ENCODE measurements around the gene FUBP3.

The FUBP3 gene

GRCh38 chr9:130675396-130675795, 96.0 kb downstream of the FUBP3 start:
- no peaks in the 10 kb centered on the region for H3K9me3 ChIP-seq (replicated peaks; ENCODE audit: insufficient read depth, low read length)
- H3K27ac ChIP-seq (ENCODE audit: low read length) = no peak overlapping the region
- no peaks in the 10 kb centered on the region for H4K20me1 ChIP-seq (ENCODE audit: insufficient read depth, low read length)
- H3K27me3 ChIP-seq (replicated peaks; ENCODE audit: insufficient read depth, low read length) = peaks cover 51% of the 10 kb centered on the region
- no peak overlapping the region for H2AFZ ChIP-seq (ENCODE audit: low read length)
- no peaks in the 10 kb centered on the region for H3F3A ChIP-seq (ENCODE audit: insufficient read depth, low read length)
- no peak for DNase-seq
- no peaks in the 10 kb centered on the region for H3K9me2 ChIP-seq (replicated peaks; ENCODE audit: insufficient read depth, low read length)
- TF ChIP-seq EZH2phosphoT487 (IDR thresholded peaks at IDR 0.05; ENCODE audit: low read length) (no peak), CTCF (IDR thresholded peaks at IDR 0.05; ENCODE audit: low read length) (no peak), EZH2 (optimal IDR thresholded peaks at IDR 0.05; ENCODE audit: low read depth, low read length) (no peak)
- H3K4me2 ChIP-seq (ENCODE audit: low read depth, low read length) = no peak overlapping the region
- H3K36me3 ChIP-seq (replicated peaks; ENCODE audit: insufficient read depth, low read length) = no peaks in the 10 kb centered on the region
- H3K9ac ChIP-seq (ENCODE audit: low read length) = no peak overlapping the region
- no peaks in the 10 kb centered on the region for H3K4me1 ChIP-seq (ENCODE audit: low read length)
- no peaks in the 10 kb centered on the region for H3K79me2 ChIP-seq (ENCODE audit: low read length)
- H3K4me3 ChIP-seq (ENCODE audit: low read length) = no peak overlapping the region

GRCh38 chr9:130677252-130677651, 97.9 kb downstream of the FUBP3 start:
- no peak for DNase-seq

GRCh38 chr9:130680836-130681768, 101.7 kb downstream of the FUBP3 start:
- H2AFZ ChIP-seq (ENCODE audit: low read length) = peak overlapping the region; percentile 11; the same call in 1 of the 2 replicates
- H3K36me3 ChIP-seq (replicated peaks; ENCODE audit: insufficient read depth, low read length) = no peaks in the 10 kb centered on the region
- no peaks in the 10 kb centered on the region for H3F3A ChIP-seq (ENCODE audit: insufficient read depth, low read length)
- peaks cover 43% of the 10 kb centered on the region for H3K27me3 ChIP-seq (replicated peaks; ENCODE audit: insufficient read depth, low read length)
- no peaks in the 10 kb centered on the region for H3K79me2 ChIP-seq (ENCODE audit: low read length)
- no peaks in the 10 kb centered on the region for H4K20me1 ChIP-seq (ENCODE audit: insufficient read depth, low read length)
- no peak overlapping the region for H3K9ac ChIP-seq (ENCODE audit: low read length)
- no peaks in the 10 kb centered on the region for H3K9me3 ChIP-seq (replicated peaks; ENCODE audit: insufficient read depth, low read length)
- no peaks in the 10 kb centered on the region for H3K9me2 ChIP-seq (replicated peaks; ENCODE audit: insufficient read depth, low read length)
- no peaks in the 10 kb centered on the region for H3K4me1 ChIP-seq (ENCODE audit: low read length)
- peak overlapping the region; percentile 100; the same call in 1 of the 2 replicates for H3K4me2 ChIP-seq (ENCODE audit: low read depth, low read length)
- peak overlapping the region; percentile 80 for H3K4me3 ChIP-seq (ENCODE audit: low read length)
- TF ChIP-seq EZH2phosphoT487 (IDR thresholded peaks at IDR 0.05; ENCODE audit: low read length) (no peak), CTCF (IDR thresholded peaks at IDR 0.05; ENCODE audit: low read length) (no peak), EZH2 (optimal IDR thresholded peaks at IDR 0.05; ENCODE audit: low read depth, low read length) (no peak)
- peak; percentile 84 for DNase-seq
- H3K27ac ChIP-seq (ENCODE audit: low read length) = no peak overlapping the region

More at GRCh38 chr9:130677252-130677651, 97.9 kb downstream of the FUBP3 start:
- Histone ChIP-seq H3K9ac (ENCODE audit: low read length) (no peak overlapping the region), H3K4me1 (ENCODE audit: low read length) (no peaks in the 10 kb centered on the region), H2AFZ (ENCODE audit: low read length) (no peak overlapping the region), H3F3A (ENCODE audit: insufficient read depth, low read length) (no peaks in the 10 kb centered on the region), H3K79me2 (ENCODE audit: low read length) (no peaks in the 10 kb centered on the region), H3K36me3 (replicated peaks; ENCODE audit: insufficient read depth, low read length) (no peaks in the 10 kb centered on the region), H3K9me3 (replicated peaks; ENCODE audit: insufficient read depth, low read length) (no peaks in the 10 kb centered on the region), H3K4me2 (ENCODE audit: low read depth, low read length) (no peak overlapping the region), H3K9me2 (replicated peaks; ENCODE audit: insufficient read depth, low read length) (no peaks in the 10 kb centered on the region), H3K27ac (ENCODE audit: low read length) (no peak overlapping the region), H3K27me3 (replicated peaks; ENCODE audit: insufficient read depth, low read length) (peaks cover 49% of the 10 kb centered on the region), H4K20me1 (ENCODE audit: insufficient read depth, low read length) (no peaks in the 10 kb centered on the region), H3K4me3 (ENCODE audit: low read length) (no peak overlapping the region)
- TF ChIP-seq EZH2phosphoT487 (IDR thresholded peaks at IDR 0.05; ENCODE audit: low read length) (no peak), CTCF (IDR thresholded peaks at IDR 0.05; ENCODE audit: low read length) (no peak), EZH2 (optimal IDR thresholded peaks at IDR 0.05; ENCODE audit: low read depth, low read length) (no peak)

All from MM.1S (cell line).